Glomerular endothelial cell (primary cell): ENCODE data around the gene ADRM1. TPM values are rescaled to one million over a fixed set of nuclear protein-coding genes. Genes with fewer than 3 reads are reported as not detected.

Source experiments
- DNase-seq: peaks from one replicate; pipeline ENCODE4 v3.0.0-alpha.2; 2011; ENCODE audit warnings: low read depth, low spot score; ENCODE audit errors: extremely low read depth
- total RNA-seq: library from RNA; depleted of rRNA; stranded (reverse); fragments of >200 nt; gene quantifications from 2 replicates; pipeline ENCODE4 v1.2.3, GENCODE V29; 2015

Gene ADRM1
- total RNA-seq, 1 donor from 2014 or later: 227 TPM

DNA sequence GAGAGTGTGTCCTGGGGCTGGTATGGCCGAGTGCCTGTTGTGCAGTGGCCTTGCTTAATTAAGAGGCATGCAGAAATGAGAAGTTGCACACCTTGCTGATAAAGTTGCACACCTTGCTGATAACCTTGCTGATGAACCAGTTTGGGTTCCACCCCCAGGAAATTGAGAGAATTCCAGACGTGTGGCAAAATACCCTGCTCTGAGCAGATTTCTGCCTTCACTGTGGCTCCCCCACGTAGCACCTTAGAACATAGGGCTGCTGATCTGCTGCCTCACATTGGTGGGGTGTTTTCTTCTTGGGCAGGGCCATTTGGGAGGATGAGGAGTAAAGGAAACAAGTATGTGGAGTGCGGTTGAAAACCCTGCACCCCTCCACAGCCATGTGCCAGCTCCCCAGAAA is 22.5 kb upstream of the ADRM1 start:
- DNase-seq: no peak

DNA sequence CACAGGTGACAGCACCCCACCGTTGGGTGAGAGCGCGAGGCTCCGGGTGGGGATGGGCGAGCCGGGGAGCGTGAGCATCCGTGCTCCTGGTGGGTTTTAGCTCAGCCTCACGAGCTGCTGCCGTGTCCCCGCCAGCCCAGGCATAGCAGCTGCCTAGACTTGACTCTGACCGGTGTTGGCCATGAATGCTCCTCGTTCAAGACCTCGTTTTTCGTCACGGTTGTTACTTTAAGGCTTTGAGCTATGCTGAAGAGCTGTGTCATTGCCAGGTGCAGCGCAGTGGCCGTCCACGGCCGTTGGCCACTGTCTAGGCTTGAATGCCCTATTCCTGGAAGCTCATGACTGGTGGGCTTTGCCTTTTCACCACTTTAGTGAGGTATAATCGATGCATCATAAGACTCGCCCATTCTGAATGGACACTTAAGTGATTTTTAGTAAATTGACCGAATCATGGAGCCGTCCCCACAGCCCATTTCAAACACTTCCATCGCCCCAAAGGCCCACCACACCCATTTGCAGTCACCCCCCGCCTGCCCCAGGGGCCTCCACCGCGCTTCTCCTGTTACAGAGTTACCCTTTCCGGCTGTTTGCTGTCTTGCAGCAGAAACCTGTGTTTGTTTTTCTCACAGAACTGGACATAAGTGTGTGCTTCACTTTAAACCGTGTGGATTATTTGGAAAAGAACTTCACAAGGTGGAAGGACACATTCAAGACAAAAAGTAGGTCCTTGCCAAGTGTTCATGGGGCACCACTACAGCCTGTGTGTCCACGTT is 21.4 kb upstream of the ADRM1 start:
- DNase-seq: no peak

DNA sequence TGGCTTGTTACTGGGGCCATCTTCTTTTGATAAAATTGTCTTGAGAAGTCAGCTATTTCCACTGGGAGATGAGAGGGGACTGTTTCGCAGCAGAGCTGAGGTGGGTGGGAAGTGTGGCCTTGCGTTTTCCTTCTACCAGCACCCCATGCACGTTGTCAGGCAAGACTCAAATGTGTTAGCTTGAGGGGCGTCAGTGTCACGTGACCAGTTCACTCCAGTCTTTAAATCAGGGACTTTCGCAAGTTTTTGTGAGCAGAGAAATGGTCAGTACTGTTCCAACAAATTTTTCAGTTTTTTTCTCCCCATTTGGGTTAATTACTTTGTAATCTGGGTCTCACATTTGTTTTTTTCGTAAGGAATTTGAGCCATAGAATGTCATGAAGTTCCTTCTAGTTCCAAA is 20.7 kb upstream of the ADRM1 start:
- no peak for DNase-seq

DNA sequence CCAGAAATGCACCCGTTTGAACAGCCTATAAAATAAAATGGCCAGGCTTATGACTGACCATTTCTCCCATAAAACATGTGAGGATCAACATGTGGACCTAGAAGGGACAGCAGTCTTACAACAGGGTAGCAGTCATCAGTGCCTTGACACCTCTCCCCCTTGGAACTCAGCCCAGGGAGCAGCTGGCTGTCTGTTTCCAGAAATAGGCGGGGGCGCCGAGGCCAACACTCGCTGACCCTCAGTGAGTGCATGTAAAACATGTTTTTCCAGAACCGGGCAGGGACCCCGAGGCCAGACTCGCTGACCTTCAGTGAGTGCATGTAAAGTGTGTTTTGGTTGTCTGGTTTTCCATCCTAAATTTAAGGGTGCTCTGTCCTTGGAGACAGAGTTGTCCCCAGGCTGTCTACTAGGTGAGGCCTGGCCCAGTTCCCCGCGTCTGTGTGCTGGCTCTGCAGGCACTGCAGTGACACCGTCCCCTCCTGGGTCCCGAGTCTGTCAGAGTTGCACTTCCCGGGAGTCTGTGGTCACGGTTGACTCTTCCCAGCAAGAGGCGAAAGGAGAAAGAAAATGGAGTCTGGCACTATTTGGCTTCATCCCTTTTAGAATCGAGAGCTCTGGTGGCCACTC is 19.8 kb upstream of the ADRM1 start:
- no peak for DNase-seq

DNA sequence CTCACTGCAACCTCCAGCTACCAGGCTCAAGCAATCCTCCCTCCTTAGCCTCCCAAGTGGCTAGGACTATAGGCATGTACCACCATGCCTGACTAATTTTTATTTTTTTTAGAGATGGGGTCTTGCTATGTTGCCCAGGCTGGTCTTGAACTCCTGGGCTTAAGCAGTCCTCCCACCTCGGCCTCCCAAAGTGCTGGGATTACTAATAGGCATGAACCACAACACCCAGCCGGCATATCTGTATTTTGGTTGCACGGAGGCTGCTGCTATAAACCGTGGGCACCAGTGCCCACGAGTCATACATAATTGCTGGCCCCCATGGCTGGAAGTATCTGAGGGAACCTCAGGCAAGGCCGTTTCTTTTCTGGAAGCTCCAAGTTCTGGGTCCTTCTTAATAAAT is 18.3 kb upstream of the ADRM1 start:
- no peak for DNase-seq

DNA sequence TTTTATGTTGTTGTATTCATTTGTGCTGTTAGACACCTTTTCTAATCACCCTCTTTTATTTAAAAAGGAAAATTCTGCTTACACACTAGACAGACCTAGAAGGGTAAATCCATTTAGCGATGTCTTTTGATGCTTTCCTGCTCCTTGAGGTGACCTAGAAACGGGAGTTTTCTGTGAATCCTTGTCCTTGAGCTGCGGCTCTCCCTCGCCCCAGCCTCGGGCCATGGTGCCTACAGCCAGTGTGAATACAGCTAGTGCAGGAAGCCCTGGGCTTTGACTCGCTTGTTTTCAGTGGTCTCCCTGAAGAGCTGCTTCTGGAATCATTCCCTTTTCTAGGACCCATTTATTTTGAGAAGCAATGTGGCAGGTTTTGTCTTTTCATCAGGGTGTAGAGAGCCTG is 17.6 kb upstream of the ADRM1 start:
- no peak for DNase-seq

DNA sequence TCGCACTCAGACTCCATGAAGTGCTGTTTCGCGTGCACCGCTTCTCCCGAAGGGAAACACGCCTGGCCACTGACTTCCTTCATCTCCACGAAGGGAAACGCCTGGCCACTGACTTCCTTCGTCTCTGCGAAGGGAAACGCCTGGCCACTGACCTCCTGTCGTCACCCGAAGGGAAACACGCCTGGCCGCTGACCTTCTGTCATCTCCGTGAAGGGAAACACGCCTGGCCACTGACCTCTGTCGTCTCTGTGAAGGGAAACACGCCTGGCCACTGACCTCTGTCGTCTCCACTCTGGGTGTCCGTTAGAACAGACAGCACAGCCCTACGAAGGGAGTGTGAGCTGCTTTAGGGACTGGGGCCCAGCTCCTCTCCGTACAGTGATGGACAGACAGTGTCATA is 17.1 kb upstream of the ADRM1 start:
- peak; percentile 78 for DNase-seq

DNA sequence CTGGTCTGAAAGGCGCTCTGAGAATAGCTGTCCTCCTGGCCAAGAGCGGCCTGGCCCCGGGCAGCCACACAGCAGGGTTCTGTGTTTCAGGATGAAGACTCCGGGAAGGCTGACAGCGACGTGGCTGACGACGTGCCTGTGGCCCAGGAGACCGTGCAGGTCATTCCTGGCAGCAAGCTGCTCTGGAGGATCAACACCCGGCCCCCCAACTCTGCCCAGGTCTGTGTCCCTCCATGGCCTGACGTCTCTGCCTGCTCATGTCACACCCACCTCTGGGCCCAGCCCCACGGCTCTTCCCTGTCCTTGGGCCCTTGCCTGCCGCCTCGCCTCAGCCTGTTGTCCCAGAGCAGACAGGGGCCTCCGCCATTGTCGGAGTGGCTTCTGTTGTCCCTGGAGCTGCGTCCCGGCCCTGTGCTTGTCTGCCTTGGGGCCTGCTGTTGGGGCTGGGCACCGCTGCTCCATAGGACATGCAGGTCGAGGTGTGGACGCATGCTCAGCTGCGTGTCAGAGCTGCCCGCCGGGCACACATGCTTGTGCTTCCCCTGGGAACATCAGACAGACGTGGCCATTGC is 16.2 kb upstream of the ADRM1 start:
- no peak for DNase-seq

DNA sequence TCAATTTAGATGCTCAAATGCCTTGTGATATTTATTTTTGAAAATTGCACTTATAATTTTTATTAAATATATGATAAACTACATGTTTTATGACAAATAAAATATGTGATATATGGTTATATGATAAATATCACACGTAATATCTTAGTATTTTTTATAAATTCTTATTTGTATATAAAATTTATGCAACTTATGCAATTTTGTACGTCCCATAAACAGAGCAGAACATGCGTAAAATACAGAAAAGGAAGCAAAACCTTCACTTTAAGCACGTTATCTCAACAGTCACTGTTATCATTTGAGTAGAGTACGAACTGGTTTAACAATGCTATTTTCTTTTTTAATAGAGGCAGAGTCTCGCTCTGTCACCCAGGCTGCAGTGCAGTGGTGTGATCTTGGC is 15.7 kb upstream of the ADRM1 start:
- no peak for DNase-seq

DNA sequence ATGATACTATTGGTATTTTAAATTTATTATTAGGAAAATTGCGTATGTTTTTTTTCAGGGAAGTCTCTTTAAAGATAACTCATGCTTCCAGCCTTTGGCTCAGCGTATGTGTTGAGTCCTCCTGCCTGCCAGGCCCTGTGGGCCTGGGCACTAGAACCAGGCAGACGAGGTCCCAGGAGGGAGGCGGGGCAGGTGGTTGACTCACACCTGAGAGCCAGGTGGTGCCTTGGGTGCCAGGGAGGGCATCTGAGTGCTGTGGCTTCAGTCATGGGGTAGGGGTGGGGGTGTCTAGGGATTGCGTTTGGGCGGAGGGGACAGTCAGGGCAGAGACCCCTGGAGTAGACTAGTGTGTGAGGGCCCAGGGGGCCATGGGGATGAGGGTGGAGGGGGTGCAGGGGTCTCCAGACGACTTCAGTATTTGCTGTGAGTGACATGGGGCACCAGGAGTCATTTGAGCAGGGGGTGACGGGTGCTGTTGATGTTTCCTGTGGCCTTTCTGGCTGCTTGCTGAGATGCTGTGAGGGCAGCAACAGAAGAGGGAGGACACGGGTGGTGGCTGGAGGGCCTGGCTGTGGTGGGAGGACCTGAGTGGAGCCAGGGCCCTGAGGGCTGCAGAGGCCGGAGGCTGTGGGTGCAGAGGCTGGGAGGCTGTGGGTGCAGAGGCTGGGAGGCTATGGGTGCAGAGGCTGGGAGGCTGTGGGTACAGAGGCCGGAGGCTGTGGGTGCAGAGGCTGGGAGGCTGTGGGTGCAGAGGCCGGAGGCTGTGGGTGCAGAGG is 14.8 kb upstream of the ADRM1 start:
- no peak for DNase-seq

DNA sequence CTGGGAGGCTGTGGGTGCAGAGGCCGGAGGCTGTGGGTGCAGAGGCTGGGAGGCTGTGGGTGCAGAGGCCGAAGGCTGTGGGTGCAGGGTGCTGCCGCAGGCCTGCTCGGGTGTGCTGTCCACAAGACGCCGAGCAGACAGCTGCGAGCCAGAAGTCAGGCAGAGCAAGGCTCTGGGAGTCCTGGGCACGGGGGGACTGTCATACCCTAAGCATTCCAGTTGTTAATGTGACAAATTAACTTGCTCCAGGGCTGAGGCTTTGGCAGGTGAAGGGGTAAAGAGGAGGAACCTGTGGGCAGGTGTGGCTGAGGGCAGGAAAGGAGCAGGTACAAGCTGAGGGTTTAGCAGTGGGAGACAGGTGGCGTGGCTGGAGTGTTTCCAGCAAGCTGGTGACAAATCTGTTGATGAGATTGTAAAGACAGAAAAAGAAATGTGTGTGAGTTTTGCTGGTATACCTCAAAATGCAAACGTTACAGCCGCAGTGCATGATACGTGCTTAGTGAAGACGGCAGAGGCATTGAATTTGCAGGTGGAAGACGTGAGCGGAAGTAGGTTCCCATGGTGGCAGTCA is 14.2 kb upstream of the ADRM1 start:
- no peak for DNase-seq

DNA sequence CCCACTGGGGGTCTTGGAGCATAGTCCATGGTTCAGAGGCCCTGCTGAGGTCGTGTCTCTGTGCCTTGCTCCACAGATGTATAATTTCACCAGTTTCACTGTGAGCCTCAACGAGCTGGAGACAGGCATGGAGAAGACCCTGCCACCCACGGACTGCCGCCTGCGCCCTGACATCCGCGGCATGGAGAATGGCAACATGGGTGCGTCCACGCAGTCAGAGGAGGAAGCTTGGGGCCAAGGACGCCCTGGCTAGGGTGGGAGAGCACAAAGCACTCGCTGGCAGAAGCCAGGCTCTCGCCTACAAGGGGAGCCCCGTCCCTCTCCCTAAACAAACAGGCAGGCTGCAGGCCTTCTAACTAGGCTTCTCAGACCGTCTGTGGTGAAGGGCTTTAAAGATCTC is 13.7 kb upstream of the ADRM1 start:
- no peak for DNase-seq

DNA sequence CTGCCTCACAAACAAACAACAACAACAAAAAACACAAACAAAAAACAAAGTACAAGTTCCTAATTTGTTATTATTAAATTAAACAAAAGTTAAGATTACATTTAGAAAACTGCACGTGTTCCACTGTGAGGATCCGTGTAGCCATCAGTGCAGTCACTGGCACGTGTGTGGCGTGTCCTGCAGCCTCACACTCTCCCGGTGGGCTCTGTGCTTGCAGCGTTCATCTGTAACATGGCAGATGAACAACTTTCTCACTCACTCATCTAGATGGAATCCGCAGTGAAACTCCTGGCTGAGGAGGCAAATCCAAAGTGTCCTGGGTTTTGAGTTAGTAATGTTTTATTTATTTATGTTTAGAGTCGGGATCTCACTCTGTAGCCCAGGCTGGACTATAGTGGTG is 12.9 kb upstream of the ADRM1 start:
- no peak for DNase-seq

DNA sequence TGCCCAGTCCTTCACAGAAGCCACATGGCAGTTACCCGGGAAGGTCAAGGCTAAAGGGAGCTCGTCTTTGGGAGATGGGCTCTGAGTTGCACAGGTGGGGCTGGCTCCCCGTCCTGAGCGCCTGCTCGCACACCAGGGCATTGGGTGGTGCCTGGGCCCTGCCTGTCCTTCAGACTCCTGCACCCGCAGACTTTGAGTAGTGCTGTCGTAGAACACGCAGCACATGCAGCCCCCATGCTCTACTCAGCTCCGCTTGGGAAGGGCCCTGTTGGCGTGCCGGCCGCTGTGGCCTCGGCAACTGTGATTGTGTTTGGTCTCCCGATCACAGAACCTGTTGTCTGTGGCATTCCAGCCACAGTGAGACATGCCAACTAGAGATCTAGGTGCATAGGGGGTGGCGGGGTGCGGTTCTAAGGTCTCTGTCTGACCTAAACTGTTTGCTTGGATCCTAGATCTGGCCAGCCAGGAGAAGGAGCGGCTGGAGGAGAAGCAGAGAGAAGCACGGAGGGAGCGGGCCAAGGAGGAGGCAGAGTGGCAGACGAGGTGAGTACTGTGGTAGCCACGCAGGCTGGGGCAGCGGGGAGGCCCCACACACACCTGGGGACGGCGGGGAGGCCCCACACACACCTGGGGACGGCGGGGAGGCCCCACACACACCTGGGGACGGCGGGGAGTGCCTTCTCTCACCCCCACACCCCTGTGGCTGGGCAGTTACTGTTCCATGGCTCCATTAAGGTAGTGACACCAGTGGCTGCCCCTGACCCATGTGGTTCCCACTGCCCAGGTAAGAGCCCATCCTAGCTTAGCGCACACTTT is 11.3 kb upstream of the ADRM1 start:
- DNase-seq: no peak

DNA sequence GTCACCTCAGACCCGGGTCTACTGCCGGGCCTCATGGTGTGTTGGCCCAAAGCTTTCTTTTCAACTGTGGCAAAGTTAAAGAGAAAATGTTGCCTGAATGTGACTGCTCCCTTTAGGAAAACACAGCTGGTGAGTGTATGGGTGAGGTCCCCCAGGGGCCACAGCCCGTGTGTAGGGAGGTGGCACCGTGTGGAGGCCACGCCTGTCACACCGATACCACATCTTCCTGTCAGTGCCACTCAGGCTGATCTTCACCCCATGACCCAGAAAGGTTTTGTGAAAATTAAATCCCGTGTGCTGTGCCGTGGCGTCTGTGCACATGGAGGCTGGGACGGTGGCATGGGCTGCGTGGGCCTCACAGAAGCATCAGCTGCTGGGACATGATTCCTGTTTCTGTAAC is 10.7 kb upstream of the ADRM1 start:
- DNase-seq: no peak

DNA sequence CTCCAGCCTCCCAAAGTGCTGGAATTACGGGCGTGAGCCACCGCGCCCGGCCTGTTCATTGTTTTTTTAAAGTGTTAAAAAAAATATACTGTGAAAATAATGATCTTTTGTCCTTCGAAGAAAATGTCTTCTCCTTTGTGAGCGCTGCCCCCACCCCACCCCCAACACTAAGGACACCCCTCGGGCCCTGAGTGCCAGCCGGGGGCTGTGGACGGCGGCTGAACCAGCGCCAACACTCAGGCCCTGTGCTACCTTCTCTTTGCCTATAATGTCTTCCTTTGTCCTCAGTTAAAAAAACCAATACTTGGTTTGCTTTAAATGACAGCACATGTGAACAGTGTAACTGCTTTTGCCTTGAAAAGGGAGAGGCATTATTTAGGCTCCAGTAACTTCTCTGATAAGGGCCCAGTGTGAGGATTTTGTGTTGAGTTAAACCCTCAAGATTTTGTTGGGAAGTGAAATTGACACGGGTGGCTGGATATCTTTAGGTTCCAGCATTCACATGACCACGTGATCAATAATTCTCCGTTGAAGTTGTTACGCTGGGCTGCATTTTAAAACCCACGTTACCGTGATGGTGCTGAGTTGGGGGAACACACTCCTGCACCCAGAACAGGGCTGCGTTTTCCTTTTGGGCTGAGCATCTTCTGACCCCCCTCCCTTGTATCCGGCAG is 9.5 kb upstream of the ADRM1 start:
- no peak for DNase-seq

DNA sequence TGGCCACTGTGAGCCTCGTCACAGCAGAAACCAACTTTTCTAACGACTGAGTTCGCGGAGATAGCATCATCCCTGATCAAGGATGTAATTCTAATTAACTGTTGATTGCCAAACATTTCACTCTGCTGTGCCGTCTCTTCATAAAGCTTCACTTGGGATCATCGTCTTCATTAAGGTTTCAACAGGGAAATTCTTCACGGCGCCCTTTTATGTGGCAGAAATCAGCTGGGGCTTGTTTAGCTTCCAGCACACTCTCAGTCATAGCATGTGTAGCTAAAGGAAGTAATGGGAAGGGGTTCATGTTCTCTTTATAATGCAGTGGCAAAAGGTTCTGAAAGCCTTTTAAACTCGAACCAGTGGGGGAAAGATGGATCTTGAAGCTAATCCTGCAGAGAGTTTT is 8.9 kb upstream of the ADRM1 start:
- DNase-seq: no peak

DNA sequence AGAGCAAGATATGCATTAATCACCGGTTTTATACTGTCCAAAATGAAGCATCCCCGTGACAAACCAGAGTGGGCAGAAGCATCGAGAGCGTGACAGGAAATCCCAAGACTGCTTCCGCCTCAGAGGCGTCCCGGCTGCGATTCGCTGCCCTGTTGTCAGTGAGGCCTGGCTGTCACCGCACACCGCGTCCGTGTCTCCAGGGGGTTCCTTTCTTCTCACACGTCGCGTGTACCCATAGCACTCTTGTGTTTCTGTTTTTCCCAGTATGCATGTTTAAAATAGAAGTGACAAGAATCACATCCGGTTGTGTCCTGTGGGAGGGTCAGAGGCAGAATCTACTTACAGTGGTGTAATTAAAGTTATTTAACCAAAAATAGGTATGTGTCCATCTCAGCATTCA is 8.3 kb upstream of the ADRM1 start:
- no peak for DNase-seq

DNA sequence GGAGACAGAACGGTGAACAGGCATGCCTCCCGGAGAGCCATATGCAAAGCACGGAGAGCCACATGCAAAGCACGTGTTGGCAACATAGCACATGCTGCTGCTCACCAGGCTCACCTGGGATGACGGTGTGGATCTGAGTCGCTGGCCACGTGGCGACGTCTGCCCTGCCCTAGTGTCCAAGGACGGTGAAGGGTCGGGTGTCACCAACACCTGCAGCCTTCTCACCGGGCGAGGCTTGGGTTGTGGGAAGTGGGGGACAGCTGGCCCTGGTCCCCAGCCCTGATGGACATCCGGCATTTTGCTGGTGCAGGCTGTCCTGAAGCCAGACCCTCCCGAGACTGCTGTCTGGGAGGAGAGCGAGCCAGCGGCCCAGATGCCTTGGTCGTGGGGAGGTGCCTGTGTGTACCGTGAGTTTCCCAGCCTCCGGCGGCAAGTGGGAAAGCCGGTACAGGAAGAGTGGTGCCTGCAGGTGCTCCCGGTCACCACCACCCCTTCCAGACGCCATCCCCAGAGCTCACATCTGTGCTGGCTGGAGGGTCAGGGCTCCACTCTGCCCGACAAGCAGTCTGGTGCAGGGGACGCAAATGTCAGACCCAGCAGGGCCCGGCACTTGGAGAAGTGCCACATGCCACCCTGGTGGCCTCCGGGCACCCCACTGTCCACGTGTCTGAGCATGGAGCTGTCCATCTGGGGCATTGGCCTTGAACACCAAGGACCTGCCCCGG is 5.9 kb upstream of the ADRM1 start:
- no peak for DNase-seq
